ENCODE results near the gene PTCRA.
"Not testable (repeated sequence)": the region's sequence is repeated elsewhere in the genome, so short reads cannot be mapped to it uniquely, and the experiment has no call there.

PTCRA gene

GRCh38 chr6:42940493-42941045 is 24.7 kb downstream of the PTCRA start:
- DNase-seq (ENCODE audit: low spot score): no peak

DNA sequence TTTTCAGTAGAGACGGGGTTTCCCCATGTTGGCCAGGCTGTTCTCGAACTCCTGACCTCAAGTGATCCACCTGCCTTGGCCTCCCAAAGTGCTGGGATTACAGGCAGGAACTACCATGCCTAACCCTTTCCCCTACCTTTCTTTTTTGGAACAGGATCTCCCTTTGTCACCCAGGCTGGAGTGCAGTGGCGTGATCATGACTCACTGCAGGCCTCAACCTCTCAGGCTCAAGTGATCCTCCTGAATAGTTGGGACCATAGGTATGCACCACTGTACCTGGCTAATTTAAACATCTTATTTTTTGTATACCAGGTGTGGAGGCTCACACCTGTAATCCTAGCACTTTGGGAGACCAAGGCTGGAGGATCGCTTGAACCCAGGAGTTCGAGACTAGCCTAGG is 25.5 kb downstream of the PTCRA start:
- DNase-seq (ENCODE audit: low spot score): not testable (repeated sequence)

GRCh38 chr6:42942444-42942843 is 26.6 kb downstream of the PTCRA start:
- no peak for DNase-seq (ENCODE audit: low spot score)

DNA sequence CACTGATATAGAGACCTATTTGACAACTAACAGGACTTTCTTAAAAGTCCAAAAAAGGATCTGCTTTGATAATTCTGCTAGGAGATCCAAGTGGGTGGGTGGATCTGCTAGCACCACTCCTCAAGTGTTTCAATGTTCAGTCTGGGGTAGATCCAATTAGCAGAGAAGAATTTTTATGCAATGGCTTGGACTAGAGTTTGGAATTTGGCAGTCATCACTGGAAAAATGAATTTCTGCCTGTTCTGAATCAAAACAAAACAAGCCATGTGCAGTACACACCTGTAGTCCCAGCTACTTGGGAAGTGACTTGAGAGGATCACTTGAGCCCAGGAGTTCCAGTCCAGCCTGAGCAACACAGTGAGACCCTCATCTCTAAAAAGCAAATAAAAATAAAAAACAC is 32.1 kb downstream of the PTCRA start:
- no peak for DNase-seq (ENCODE audit: low spot score)

DNA sequence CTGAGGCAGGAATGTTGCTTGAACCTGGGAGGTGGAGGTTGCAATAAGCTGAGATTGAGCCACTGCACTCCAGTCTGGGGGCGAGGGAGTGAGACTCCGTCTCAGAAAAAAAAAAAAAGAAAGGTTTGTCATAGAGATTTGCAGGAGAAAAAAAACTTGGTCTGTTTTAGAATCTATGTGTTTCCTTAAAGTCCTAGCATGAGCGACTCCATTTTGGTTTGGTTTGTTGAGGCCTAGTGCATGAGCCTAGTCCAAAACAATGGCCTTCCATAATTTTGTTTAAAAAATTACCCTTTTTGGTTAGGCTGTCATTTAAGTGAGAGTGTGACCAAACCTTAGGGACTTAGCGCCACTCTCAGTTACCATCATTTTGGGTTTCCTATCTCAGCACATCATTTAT is 36.5 kb downstream of the PTCRA start:
- no peak for DNase-seq (ENCODE audit: low spot score)

GRCh38 chr6:42954405-42954804 is 38.6 kb downstream of the PTCRA start:
- not testable (repeated sequence) for DNase-seq (ENCODE audit: low spot score)

DNA sequence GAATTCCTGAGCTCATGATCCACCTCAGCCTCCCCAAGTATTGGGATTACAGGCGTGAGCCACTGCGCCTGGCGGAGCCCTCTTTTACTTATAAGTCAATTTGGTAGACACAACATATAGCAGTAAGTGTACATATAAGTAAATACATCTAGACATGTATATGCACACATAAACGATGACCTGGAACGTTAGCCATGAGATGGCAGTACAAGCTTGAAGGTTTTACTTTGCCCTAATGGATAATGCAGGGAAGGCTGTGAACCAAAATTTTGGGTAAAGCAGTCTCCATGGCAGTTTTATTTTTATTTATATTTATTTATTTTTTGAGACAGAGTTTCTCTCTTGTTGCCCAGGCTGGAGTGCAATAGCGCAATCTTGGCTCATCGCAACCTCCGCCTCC is 42.3 kb downstream of the PTCRA start:
- no peak for DNase-seq (ENCODE audit: low spot score)

GRCh38 chr6:42959917-42960242 is 44.0 kb downstream of the PTCRA start:
- DNase-seq (ENCODE audit: low spot score): no peak

DNA sequence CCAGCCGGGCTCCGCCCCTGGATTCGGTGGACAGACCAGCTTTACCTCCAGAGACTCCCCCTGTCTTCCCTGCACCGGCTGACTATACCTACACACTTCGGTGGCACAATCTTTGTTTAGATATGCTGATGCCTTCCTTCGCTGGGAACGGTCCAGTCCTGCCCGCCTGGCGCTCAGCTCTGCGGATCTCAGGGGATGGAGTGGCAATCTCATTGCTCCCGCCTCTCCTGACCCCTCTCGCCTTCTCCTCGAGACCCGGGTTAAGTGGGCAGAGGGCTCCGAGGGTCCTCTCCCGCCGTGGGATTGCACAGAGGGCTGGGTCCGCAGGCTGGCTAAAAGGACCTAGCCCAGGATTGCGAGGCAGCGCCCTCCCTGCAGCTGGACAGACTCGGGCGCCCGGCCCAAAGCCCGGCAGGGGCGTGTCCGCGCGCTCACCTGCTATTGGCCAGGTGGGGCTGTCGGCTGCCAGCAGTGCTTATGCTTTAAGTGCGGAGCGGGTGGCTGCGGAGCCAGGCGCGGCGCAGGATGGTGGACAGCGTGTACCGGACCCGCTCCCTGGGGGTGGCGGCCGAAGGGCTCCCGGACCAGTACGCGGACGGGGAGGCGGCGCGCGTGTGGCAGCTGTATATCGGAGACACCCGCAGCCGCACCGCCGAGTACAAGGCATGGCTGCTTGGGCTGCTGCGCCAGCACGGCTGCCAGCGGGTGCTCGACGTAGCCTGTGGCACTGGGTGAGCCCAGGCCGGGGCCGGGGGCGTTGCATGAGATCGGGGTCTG is 44.6 kb downstream of the PTCRA start, which contains the start of gene GNMT:
GNMT (plus strand) TSS at position 512 of the 777 bp plus-strand sequence; CDS start at position 526, 14 bp downstream.
- DNase-seq (ENCODE audit: low spot score): peak; percentile 34

GRCh38 chr6:42961020-42961470 is 45.2 kb downstream of the PTCRA start:
- no peak for DNase-seq (ENCODE audit: low spot score)

GRCh38 chr6:42962096-42962495 is 46.2 kb downstream of the PTCRA start:
- DNase-seq (ENCODE audit: low spot score): no peak

- DNase-seq (ENCODE audit: low spot score): no peak
Measured at GRCh38 chr6:42962502-42963178, 46.8 kb downstream of the PTCRA start.

DNA sequence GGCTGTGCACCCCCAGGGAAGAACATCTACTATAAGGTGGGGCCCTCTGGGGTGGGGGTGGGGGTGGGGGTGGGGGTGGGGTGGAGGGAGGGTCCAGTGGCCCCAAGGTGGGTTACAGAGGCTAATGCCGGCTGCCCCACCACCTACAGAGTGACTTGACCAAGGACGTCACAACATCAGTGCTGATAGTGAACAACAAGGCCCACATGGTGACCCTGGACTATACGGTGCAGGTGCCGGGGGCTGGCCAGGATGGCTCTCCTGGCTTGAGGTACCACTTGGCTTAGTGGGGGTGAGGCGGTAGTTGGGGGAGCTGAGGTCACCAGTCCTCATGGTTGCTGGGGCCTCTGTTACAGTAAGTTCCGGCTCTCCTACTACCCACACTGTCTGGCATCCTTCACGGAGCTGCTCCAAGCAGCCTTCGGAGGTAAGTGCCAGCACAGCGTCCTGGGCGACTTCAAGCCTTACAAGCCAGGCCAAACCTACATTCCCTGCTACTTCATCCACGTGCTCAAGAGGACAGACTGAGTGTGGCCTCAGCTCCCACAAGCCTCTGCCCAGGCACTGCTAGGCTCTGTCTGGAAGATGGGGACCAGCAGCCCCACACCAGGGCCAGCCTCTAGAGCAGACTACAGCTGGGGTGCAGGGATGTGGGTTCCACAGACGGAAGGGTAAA is 47.5 kb downstream of the PTCRA start:
- no peak for DNase-seq (ENCODE audit: low spot score)

GRCh38 chr6:42963855-42964605 is 48.2 kb downstream of the PTCRA start:
- peak; percentile 52 for DNase-seq (ENCODE audit: low spot score)

GRCh38 chr6:42966571-42966970 is 50.7 kb downstream of the PTCRA start:
- no peak for DNase-seq (ENCODE audit: low spot score)

DNA sequence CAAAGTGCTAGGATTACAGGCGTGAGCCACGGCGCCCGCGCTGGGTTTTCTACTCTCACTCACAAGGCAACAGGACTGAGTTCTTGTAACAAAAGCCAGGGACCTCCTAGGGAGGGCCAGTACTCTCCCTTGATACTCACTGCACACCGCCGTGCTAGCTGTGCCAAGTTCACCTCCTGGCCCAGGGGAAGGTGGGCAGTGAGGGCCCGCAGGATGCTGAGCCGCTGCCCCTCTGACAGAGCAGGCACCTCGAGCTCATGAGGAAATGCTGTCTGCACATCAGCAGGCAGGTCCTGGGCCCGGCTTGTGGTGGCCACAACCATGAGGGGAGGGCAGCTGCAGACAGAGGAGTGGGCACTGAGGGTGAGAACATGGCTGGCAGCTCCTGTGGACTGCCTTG is 51.4 kb downstream of the PTCRA start:
- DNase-seq (ENCODE audit: low spot score): no peak

GRCh38 chr6:42968126-42968701 is 52.4 kb downstream of the PTCRA start:
- no peak for DNase-seq (ENCODE audit: low spot score)

DNA sequence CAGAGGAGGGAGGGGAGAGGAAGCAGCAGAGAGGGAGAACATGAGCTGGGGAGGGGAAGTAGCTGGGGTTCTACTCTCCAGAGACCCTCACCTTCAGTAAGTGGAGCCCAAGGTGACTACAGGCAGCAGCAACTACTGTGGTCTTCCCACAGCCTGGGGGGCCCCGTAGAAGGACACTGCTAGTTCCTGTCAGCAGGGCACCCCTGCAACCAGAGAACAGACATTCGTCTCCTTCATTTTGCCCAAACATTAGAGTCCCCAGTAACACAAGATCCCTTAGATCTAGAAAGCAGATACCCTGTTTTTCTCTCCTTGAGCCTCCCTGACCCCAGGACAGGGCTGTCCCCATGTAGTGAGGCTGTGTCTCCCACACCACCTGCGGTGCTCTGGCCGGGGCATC is 52.9 kb downstream of the PTCRA start:
- DNase-seq (ENCODE audit: low spot score): no peak

GRCh38 chr6:42969431-42969830 is 53.6 kb downstream of the PTCRA start:
- no peak for DNase-seq (ENCODE audit: low spot score)

DNA sequence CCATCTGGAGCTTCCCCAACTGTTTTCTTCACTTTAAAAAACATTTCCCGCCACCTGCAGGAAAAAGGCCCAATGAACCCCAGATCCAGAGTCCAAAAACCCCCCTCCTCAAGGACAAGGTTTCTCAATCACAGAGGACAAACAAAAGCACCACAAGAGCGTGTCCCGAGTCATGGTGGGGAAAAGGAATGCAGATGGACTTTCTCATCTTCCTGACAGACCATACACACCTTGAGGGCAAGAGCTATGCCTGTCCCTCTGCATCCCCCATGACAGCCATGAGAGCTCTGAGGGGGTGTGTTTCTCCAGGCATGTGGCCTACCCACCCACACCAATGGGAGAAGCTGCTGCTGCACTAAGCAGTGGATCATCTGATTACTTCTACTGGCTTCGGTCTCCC is 54.1 kb downstream of the PTCRA start:
- no peak for DNase-seq (ENCODE audit: low spot score)

DNA sequence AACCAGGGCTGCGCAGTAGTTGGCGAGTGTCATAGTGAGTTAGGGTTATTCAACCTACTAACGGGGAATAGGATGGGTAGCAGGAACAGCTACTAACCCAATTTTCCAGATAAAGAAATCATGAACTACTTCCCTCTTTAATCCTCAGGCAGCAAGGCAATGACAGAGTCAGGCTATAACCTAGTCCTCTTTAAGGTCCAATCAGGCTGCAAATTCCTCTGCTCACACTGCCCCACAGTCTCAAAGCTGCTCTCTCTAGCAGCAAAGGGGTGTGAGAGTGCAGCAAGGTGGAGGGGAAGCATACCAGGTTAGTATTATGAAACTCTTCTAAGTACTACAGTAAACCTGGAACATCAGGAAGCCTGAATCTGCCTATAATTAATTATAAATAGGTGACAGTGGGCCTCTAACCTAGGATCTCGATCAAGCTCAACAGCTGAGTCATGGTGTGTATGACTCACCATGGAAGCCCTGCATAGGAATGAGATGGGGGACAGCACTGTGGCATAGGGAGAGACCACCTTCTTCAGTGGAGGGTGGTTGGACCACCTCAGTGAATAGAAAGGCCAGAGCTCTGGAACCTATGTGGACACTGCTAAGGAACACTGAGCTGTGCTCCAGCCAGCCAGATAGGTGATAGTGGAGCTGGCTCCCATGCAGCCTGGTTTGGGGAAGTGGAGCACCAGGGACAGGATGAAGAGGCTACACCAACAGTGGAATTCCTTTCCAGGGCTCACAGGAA is 55.2 kb downstream of the PTCRA start:
- peak; percentile 35 for DNase-seq (ENCODE audit: low spot score)
